Left ventricle myocardium inferior (tissue), 1 donor: Measurements from ENCODE around the gene MRPL27. TPM values are rescaled to one million over a fixed set of nuclear protein-coding genes. Genes with fewer than 3 reads are reported as not detected.

ENCODE experiments used
- DNase-seq: peaks from one replicate; pipeline ENCODE4 v3.0.0-alpha.2; 2020
- H3K27ac ChIP-seq: fragments of 200-600 bp; replicated peaks from 2 replicates; pipeline ENCODE4 v1.8.0; 2021
- H3K27me3 ChIP-seq: fragments of 200-600 bp; 2 replicates; pipeline ENCODE4 v1.8.0; 2021; ENCODE audit warnings: low read depth
- H3K36me3 ChIP-seq: fragments of 200-600 bp; 2 replicates; pipeline ENCODE4 v1.8.0; 2021
- H3K4me1 ChIP-seq: fragments of 200-600 bp; 2 replicates; pipeline ENCODE4 v1.8.0; 2021
- H3K4me3 ChIP-seq: fragments of 200-600 bp; 2 replicates; pipeline ENCODE4 v1.8.0; 2021; ENCODE audit warnings: mild to moderate bottlenecking, moderate library complexity
- H3K9me3 ChIP-seq: fragments of 200-600 bp; replicated peaks from 2 replicates; pipeline ENCODE4 v1.8.0; 2021
- CTCF ChIP-seq: fragments of 200-600 bp; IDR thresholded peaks from 2 replicates; pipeline ENCODE4 v1.8.0; 2021; ENCODE audit warnings: antibody characterized with exemption, mild to moderate bottlenecking, borderline replicate concordance
- intact Hi-C: fragments of 100-400 bp; cut with micrococcal nuclease; formaldehyde crosslinking; loops from one replicate; pipeline ENCODE4 v1.11.0; 2022
- total RNA-seq: library from RNA; stranded (reverse); fragmentation: NEBNext Ultra II Directional; extraction: Animal tissue kit (Norgen Biotek cat#: 25700); gene quantifications from one replicate; pipeline ENCODE4 v1.2.1, GENCODE V29; 2021
- donor health status: DM: no; HTN: yes; CAD: no; lungs with severe emphysema.

MRPL27 gene
- total RNA-seq, 1 donor from 2014 or later, result 85.0 TPM

- no peaks in the 10 kb centered on the region for H3K27me3 ChIP-seq
- TF ChIP-seq CTCF, result no peak
- no peak overlapping the region for H3K27ac ChIP-seq
- no peak for DNase-seq
- no peak overlapping the region for H3K4me3 ChIP-seq
- H3K36me3 ChIP-seq, result peaks cover 56% of the 10 kb centered on the region
- peaks cover 7% of the 10 kb centered on the region for H3K4me1 ChIP-seq
- intact Hi-C loops, result no loop called here
- no peaks in the 10 kb centered on the region for H3K9me3 ChIP-seq
Measured at GRCh38 chr17:50381260-50381815, 8.4 kb upstream of the MRPL27 start.

- no peak for DNase-seq
- Histone ChIP-seq H3K36me3 (peaks cover 48% of the 10 kb centered on the region), H3K4me1 (peaks cover 7% of the 10 kb centered on the region), H3K4me3 (no peak overlapping the region), H3K9me3 (no peaks in the 10 kb centered on the region), H3K27me3 (no peaks in the 10 kb centered on the region), H3K27ac (no peak overlapping the region)
- intact Hi-C loops, result no loop called here
- TF ChIP-seq CTCF, result no peak
Measured at GRCh38 chr17:50380369-50381259, 7.6 kb upstream of the MRPL27 start.

GRCh38 chr17:50379351-50380132, 6.6 kb upstream of the MRPL27 start:
- H3K4me3 ChIP-seq, result no peak overlapping the region
- DNase-seq, result no peak
- peaks cover 7% of the 10 kb centered on the region for H3K4me1 ChIP-seq
- no peak overlapping the region for H3K27ac ChIP-seq
- H3K27me3 ChIP-seq, result no peaks in the 10 kb centered on the region
- intact Hi-C loops, result no loop called here
- peaks cover 38% of the 10 kb centered on the region for H3K36me3 ChIP-seq
- no peak for TF ChIP-seq CTCF
- H3K9me3 ChIP-seq, result no peaks in the 10 kb centered on the region

GRCh38 chr17:50375858-50376538, 3.0 kb upstream of the MRPL27 start:
- H3K4me3 ChIP-seq, result no peak overlapping the region
- H3K36me3 ChIP-seq, result peaks cover 4% of the 10 kb centered on the region
- no peak for DNase-seq
- TF ChIP-seq CTCF, result no peak
- H3K4me1 ChIP-seq, result peaks cover 25% of the 10 kb centered on the region
- H3K27ac ChIP-seq, result no peak overlapping the region
- intact Hi-C loops, result no loop called here
- no peaks in the 10 kb centered on the region for H3K9me3 ChIP-seq
- H3K27me3 ChIP-seq, result no peaks in the 10 kb centered on the region

- H3K27me3 ChIP-seq, result no peaks in the 10 kb centered on the region
- intact Hi-C loops, result no loop called here
- H3K9me3 ChIP-seq, result no peaks in the 10 kb centered on the region
- H3K4me1 ChIP-seq, result peaks cover 29% of the 10 kb centered on the region
- peaks cover 24% of the 10 kb centered on the region for H3K36me3 ChIP-seq
- peak overlapping the region; percentile 82 for H3K4me3 ChIP-seq
- TF ChIP-seq CTCF, result no peak
- DNase-seq, result no peak
- H3K27ac ChIP-seq, result no peak overlapping the region
Measured at GRCh38 chr17:50373705-50374104, 721 bp upstream of the MRPL27 start.
